ENCODE data around the gene HSF2.

Gene HSF2

GRCh38 chr6:122399348-122400120 lies at the start of gene HSF2:
Gene HSF2 (plus strand): TSS chr6:122399652. CDS start chr6:122399738, 86 bp downstream.
- peak; percentile 90 for DNase-seq

- no peak for DNase-seq
Observed at GRCh38 chr6:122352981-122353664, 46.3 kb upstream of the HSF2 start.

- DNase-seq: no peak
Observed at GRCh38 chr6:122360809-122361208, 38.6 kb upstream of the HSF2 start.

GRCh38 chr6:122361314-122361979 lies 38.0 kb upstream of the HSF2 start:
- DNase-seq: no peak

- DNase-seq: no peak
Observed at GRCh38 chr6:122363769-122364483, 35.5 kb upstream of the HSF2 start.

GRCh38 chr6:122365775-122366403 lies 33.6 kb upstream of the HSF2 start:
- DNase-seq: no peak

- no peak for DNase-seq
Observed at GRCh38 chr6:122367171-122367570, 32.3 kb upstream of the HSF2 start.

GRCh38 chr6:122369536-122369935 lies 29.9 kb upstream of the HSF2 start:
- no peak for DNase-seq

GRCh38 chr6:122372647-122373046 lies 26.8 kb upstream of the HSF2 start:
- no peak for DNase-seq

- no peak for DNase-seq
Observed at GRCh38 chr6:122374307-122374706, 25.1 kb upstream of the HSF2 start.

- no peak for DNase-seq
Observed at GRCh38 chr6:122376246-122376645, 23.2 kb upstream of the HSF2 start.

GRCh38 chr6:122381494-122382265 lies 17.8 kb upstream of the HSF2 start:
- peak; percentile 46 for DNase-seq

- no peak for DNase-seq
Observed at GRCh38 chr6:122385857-122386612, 13.4 kb upstream of the HSF2 start.

GRCh38 chr6:122388945-122389344 lies 10.5 kb upstream of the HSF2 start:
- DNase-seq: no peak

GRCh38 chr6:122389704-122390372 lies 9.6 kb upstream of the HSF2 start:
- no peak for DNase-seq

- DNase-seq: no peak
Observed at GRCh38 chr6:122392564-122393350, 6.7 kb upstream of the HSF2 start.

GRCh38 chr6:122393351-122393896 lies 6.0 kb upstream of the HSF2 start:
- no peak for DNase-seq

- DNase-seq: no peak
Observed at GRCh38 chr6:122394016-122394415, 5.4 kb upstream of the HSF2 start.

- no peak for DNase-seq
Observed at GRCh38 chr6:122399055-122399347, 451 bp upstream of the HSF2 start.

- no peak for DNase-seq
Observed at GRCh38 chr6:122400121-122400450, 634 bp downstream of the HSF2 start.
